ENCODE data around the gene DLG5. TPM values are rescaled to one million over a fixed set of nuclear protein-coding genes. Genes with fewer than 3 reads are reported as not detected.

The DLG5 gene
- polyA plus RNA-seq, 1 of the 3 experiments (the other 2 are of a cell fraction): 31.3 TPM

DNA sequence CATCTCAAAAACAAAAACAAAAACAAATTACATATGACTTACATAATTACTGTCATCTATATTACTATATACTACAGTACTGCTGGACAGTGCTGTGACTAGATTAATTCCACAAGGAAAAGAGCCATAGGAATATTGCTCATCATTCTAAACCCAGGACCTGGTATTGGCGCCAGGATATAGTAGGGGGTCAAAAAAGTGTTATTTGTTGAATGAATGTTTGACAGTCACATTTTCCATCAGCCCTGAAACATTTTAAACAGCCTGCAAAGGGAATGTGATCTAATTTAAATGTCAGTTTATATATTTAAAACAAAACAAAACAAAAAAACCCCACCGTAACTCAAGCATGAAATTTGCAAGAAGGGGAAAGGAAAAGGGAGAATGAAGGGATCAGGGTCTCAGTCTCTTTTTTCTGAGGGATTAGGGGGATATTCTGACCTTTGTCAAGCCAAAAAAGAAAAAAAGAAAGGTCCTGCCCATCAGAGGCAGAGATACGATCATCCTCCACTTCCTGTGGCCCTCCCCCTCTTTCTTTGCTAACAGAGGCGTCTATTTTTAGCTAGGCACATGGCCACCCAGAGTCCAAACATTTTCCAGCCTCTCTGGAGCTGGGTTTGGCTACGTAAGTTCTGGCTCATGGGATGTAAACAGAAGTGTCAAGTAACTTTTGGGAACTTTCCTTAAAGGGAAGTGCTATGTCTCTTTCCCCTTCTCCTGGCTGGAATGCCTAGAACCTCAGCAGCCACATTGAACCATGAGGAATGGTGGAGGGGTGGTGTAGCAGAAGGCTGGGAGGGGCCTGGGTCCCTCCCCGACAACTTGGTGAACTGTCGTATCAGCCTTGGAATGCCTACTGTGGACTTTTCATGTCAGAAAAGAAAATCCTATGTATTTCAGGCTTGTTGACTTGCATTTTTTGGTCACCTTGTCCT lies 44.6 kb upstream of the DLG5 start:
- H4K20me1 ChIP-seq (ENCODE audit: insufficient read depth): no peaks in the 10 kb centered on the region
- no peaks in the 10 kb centered on the region for H3K27me3 ChIP-seq (ENCODE audit: insufficient read depth)
- no peak overlapping the region for H2AFZ ChIP-seq (ENCODE audit: low read depth)
- DNase-seq: peak; percentile 68
- H3K79me2 ChIP-seq (ENCODE audit: insufficient read depth): no peaks in the 10 kb centered on the region
- peak overlapping the region; percentile 82 to 87 for H3K27ac ChIP-seq (ENCODE audit: low read depth in 2 of 2, low read length in 1 of 2)
- no peaks in the 10 kb centered on the region for H3K9me2 ChIP-seq
- H3F3A ChIP-seq (replicated peaks; ENCODE audit: insufficient read depth): peaks cover 19% of the 10 kb centered on the region
- H3K4me1 ChIP-seq (ENCODE audit: control insufficient read depth in 1 of 2, insufficient read depth in 2 of 2, low read depth in 1 of 2, low read length in 1 of 2): peaks cover 10 to 16% of the 10 kb centered on the region in 2 experiments; a peak in 3 of 4 replicates
- ChIA-PET POLR2A (no interaction called here), CTCF (interaction anchor here (1.2 kb wide), 1 partner anchor 124 kb away, joined by 3 read pairs; no protein-coding TSS in a partner anchor)
- 49% methylated on average over 7 of the region's 7 CpGs for WGBS (ENCODE audit: low lambda C conversion rate)
- peak overlapping the region in 1 of 2 experiments; percentile 13; a peak in 1 of 4 replicates for H3K4me3 ChIP-seq (ENCODE audit: low read depth in 2 of 2, low read length in 1 of 2)
- H3K36me3 ChIP-seq (replicated peaks in 1 of 2; ENCODE audit: control insufficient read depth in 1 of 2, insufficient read depth in 2 of 2, low read length in 1 of 2): peaks cover 5 to 8% of the 10 kb centered on the region in 2 experiments
- peak overlapping the region; percentile 49 for H3K4me2 ChIP-seq
- H3K9ac ChIP-seq: peak overlapping the region; percentile 28; the same call in 1 of the 2 replicates
- no peaks in the 10 kb centered on the region for H3K9me3 ChIP-seq
- TF ChIP-seq RAD21 (IDR thresholded peaks at IDR 0.05; ENCODE audit: low read length): peak; percentile 23
- peak; percentile 98 for TF ChIP-seq MEF2A (IDR thresholded peaks at IDR 0.05; ENCODE audit: borderline replicate concordance, low read depth)
- TF ChIP-seq GABPA (IDR thresholded peaks at IDR 0.05; ENCODE audit: low read depth): peak; percentile 25; the same call in 1 of the 2 replicates
- peak; percentile 39 for TF ChIP-seq NFIC (IDR thresholded peaks at IDR 0.05; ENCODE audit: borderline replicate concordance)
- TF ChIP-seq SIN3A (IDR thresholded peaks at IDR 0.05; ENCODE audit: borderline replicate concordance, low read depth, low read length): no peak; the same call in 1 of the 2 replicates
- TF ChIP-seq RXRA (IDR thresholded peaks at IDR 0.05; ENCODE audit: borderline replicate concordance, low read depth): peak; percentile 32; the same call in 1 of the 2 replicates
- TF ChIP-seq, protein P1, sequence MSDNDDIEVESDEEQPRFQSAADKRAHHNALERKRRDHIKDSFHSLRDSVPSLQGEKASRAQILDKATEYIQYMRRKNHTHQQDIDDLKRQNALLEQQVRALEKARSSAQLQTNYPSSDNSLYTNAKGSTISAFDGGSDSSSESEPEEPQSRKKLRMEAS (IDR thresholded peaks at IDR 0.05; ENCODE audit: low read depth): peak; percentile 94
- TF ChIP-seq, protein P2, sequence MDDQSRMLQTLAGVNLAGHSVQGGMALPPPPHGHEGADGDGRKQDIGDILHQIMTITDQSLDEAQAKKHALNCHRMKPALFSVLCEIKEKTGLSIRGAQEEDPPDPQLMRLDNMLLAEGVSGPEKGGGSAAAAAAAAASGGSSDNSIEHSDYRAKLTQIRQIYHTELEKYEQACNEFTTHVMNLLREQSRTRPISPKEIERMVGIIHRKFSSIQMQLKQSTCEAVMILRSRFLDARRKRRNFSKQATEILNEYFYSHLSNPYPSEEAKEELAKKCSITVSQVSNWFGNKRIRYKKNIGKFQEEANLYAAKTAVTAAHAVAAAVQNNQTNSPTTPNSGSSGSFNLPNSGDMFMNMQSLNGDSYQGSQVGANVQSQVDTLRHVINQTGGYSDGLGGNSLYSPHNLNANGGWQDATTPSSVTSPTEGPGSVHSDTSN (IDR thresholded peaks at IDR 0.05): peak; percentile 74
- TF ChIP-seq, protein P3, sequence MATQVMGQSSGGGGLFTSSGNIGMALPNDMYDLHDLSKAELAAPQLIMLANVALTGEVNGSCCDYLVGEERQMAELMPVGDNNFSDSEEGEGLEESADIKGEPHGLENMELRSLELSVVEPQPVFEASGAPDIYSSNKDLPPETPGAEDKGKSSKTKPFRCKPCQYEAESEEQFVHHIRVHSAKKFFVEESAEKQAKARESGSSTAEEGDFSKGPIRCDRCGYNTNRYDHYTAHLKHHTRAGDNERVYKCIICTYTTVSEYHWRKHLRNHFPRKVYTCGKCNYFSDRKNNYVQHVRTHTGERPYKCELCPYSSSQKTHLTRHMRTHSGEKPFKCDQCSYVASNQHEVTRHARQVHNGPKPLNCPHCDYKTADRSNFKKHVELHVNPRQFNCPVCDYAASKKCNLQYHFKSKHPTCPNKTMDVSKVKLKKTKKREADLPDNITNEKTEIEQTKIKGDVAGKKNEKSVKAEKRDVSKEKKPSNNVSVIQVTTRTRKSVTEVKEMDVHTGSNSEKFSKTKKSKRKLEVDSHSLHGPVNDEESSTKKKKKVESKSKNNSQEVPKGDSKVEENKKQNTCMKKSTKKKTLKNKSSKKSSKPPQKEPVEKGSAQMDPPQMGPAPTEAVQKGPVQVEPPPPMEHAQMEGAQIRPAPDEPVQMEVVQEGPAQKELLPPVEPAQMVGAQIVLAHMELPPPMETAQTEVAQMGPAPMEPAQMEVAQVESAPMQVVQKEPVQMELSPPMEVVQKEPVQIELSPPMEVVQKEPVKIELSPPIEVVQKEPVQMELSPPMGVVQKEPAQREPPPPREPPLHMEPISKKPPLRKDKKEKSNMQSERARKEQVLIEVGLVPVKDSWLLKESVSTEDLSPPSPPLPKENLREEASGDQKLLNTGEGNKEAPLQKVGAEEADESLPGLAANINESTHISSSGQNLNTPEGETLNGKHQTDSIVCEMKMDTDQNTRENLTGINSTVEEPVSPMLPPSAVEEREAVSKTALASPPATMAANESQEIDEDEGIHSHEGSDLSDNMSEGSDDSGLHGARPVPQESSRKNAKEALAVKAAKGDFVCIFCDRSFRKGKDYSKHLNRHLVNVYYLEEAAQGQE (IDR thresholded peaks at IDR 0.05; ENCODE audit: low read depth, low read length): 0 out of 2 replicates have a peak, but pooled peaks have one; percentile 21
- TF ChIP-seq, protein P4, sequence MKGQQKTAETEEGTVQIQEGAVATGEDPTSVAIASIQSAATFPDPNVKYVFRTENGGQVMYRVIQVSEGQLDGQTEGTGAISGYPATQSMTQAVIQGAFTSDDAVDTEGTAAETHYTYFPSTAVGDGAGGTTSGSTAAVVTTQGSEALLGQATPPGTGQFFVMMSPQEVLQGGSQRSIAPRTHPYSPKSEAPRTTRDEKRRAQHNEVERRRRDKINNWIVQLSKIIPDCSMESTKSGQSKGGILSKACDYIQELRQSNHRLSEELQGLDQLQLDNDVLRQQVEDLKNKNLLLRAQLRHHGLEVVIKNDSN (IDR thresholded peaks at IDR 0.05; ENCODE audit: borderline replicate concordance, low read depth): peak; percentile 44; the same call in 1 of the 2 replicates
- TF ChIP-seq EP300 (IDR thresholded peaks at IDR 0.05; ENCODE audit: borderline replicate concordance in 1 of 2, low read depth in 1 of 2, low read length in 1 of 2): peak; percentile 36 to 38; a peak in 2 of 4 replicates
- peak; percentile 76 for TF ChIP-seq TCF12 (IDR thresholded peaks at IDR 0.05)
- no peak; the same call in 1 of the 2 replicates for TF ChIP-seq JUND (IDR thresholded peaks at IDR 0.05)
- TF ChIP-seq POLR2AphosphoS5 (IDR thresholded peaks at IDR 0.05; ENCODE audit: low read depth, low read length): peak; percentile 62; the same call in 1 of the 2 replicates
- TF ChIP-seq, protein P5, sequence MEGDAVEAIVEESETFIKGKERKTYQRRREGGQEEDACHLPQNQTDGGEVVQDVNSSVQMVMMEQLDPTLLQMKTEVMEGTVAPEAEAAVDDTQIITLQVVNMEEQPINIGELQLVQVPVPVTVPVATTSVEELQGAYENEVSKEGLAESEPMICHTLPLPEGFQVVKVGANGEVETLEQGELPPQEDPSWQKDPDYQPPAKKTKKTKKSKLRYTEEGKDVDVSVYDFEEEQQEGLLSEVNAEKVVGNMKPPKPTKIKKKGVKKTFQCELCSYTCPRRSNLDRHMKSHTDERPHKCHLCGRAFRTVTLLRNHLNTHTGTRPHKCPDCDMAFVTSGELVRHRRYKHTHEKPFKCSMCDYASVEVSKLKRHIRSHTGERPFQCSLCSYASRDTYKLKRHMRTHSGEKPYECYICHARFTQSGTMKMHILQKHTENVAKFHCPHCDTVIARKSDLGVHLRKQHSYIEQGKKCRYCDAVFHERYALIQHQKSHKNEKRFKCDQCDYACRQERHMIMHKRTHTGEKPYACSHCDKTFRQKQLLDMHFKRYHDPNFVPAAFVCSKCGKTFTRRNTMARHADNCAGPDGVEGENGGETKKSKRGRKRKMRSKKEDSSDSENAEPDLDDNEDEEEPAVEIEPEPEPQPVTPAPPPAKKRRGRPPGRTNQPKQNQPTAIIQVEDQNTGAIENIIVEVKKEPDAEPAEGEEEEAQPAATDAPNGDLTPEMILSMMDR (IDR thresholded peaks at IDR 0.05): no peak
- no peak for TF ChIP-seq FOXM1 (IDR thresholded peaks at IDR 0.05; ENCODE audit: low read depth)
- peak; percentile 52; the same call in 1 of the 2 replicates for TF ChIP-seq GATA2 (CRISPR knock-in tag; IDR thresholded peaks at IDR 0.05)
- no peak for TF ChIP-seq NRF1 (IDR thresholded peaks at IDR 0.05; ENCODE audit: low read depth, low read length)
- TF ChIP-seq, protein P6, sequence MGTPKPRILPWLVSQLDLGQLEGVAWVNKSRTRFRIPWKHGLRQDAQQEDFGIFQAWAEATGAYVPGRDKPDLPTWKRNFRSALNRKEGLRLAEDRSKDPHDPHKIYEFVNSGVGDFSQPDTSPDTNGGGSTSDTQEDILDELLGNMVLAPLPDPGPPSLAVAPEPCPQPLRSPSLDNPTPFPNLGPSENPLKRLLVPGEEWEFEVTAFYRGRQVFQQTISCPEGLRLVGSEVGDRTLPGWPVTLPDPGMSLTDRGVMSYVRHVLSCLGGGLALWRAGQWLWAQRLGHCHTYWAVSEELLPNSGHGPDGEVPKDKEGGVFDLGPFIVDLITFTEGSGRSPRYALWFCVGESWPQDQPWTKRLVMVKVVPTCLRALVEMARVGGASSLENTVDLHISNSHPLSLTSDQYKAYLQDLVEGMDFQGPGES (IDR thresholded peaks at IDR 0.05; ENCODE audit: low read depth, low read length): no peak
- no peak for TF ChIP-seq RFX5 (IDR thresholded peaks at IDR 0.05; ENCODE audit: low read length)
- no peak for TF ChIP-seq EZH2phosphoT487 (IDR thresholded peaks at IDR 0.05; ENCODE audit: borderline replicate concordance, low read depth)
